ENCODE measurements around the gene FGD5. TPM values are rescaled to one million over a fixed set of nuclear protein-coding genes. Genes with fewer than 3 reads are reported as not detected.

Gene FGD5
- total and polyA plus RNA-seq, 2 donors from 2014 or later, result 18.7 to 40.1 TPM

DNA sequence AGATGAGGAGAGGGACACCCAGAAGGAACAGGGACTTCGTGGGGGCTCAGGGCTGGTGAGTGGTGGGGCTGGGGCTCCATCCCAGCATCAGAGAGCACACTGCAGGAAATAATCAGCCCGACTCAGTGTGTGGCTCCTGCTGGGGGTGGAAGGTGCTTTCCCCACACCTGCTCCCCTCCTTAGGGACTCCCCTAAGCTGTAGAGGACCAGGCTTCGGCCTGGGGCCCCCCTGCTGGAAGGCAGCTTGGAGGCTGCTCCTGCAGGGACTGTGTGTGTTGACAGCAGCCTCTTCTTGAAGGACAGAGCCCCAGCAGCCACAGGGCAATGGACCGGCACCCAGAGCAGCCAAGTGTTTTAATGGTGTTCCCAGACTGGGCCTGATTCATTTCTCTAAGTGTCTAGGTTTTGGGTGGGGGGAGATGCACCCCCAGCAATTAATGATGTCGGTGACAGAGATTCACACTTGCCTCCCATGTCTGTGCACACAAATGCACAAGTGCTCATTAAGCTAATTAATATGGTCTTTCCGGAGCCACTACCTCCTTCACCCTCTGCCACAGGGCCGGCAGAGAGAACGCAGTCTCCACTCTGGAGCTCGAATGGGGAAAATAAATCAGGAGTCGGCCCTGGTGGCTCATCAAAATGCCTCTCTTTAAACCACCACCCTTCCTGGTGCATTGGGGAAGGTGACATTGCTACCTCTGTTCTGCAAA is 16.9 kb upstream of the FGD5 start:
- Histone ChIP-seq H3K36me3 (ENCODE audit: control insufficient read depth in 2 of 3, insufficient read depth in 3 of 3, low read length in 3 of 3) (no peaks in the 10 kb centered on the region), H3K9me3 (ENCODE audit: control insufficient read depth in 2 of 3, insufficient read depth in 1 of 3, low read length in 3 of 3) (no peaks in the 10 kb centered on the region), H3K27ac (ENCODE audit: low read depth in 2 of 2, low read length in 2 of 2) (peak overlapping the region; percentile 73 to 78), H3K4me3 (ENCODE audit: low read length in 3 of 3) (no peak overlapping the region), H3K4me1 (ENCODE audit: control insufficient read depth in 2 of 3, insufficient read depth in 2 of 3, low read depth in 1 of 3, low read length in 3 of 3) (peaks cover 0 to 37% (median 28%) of the 10 kb centered on the region in 3 donors), H3K9ac (ENCODE audit: low read length in 3 of 3) (peak overlapping the region in 1 of 3 donors; percentile 20), H3K27me3 (ENCODE audit: control insufficient read depth, insufficient read depth, low read length) (no peaks in the 10 kb centered on the region)
- TF ChIP-seq, protein P1, sequence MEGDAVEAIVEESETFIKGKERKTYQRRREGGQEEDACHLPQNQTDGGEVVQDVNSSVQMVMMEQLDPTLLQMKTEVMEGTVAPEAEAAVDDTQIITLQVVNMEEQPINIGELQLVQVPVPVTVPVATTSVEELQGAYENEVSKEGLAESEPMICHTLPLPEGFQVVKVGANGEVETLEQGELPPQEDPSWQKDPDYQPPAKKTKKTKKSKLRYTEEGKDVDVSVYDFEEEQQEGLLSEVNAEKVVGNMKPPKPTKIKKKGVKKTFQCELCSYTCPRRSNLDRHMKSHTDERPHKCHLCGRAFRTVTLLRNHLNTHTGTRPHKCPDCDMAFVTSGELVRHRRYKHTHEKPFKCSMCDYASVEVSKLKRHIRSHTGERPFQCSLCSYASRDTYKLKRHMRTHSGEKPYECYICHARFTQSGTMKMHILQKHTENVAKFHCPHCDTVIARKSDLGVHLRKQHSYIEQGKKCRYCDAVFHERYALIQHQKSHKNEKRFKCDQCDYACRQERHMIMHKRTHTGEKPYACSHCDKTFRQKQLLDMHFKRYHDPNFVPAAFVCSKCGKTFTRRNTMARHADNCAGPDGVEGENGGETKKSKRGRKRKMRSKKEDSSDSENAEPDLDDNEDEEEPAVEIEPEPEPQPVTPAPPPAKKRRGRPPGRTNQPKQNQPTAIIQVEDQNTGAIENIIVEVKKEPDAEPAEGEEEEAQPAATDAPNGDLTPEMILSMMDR (IDR thresholded peaks at IDR 0.05; ENCODE audit: borderline replicate concordance, extremely low read depth, insufficient read depth), result no peak
- DNase-seq (peak in 1 of 5 donors; percentile 39), FAIRE-seq (no peak)
- intact Hi-C loops (cut with DNase I), result no loop called here

DNA sequence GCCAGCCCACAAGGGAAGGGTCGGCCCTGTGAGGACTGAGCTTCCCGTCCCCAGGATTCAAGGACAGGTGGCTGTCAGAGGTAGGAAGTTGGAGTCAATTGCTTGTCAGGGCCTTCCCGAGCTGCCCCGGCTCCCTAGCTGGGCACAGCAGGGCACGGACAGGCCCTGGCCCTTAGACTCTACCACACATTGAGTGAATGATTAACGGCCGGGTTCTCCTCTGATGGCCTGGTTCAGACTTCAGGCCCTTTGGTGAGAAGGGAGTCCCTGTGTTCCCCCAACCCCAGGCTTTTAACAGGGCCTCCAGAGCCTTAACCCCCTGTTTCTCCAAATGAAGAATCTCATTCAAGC is 16.4 kb upstream of the FGD5 start:
- H3K27ac ChIP-seq (ENCODE audit: low read depth in 2 of 2, low read length in 2 of 2), result peak overlapping the region; percentile 82 to 84
- H3K9ac ChIP-seq (ENCODE audit: low read length in 3 of 3), result peak overlapping the region in 1 of 3 donors; percentile 20
- intact Hi-C loops (cut with DNase I), result no loop called here
- H3K36me3 ChIP-seq (ENCODE audit: control insufficient read depth in 2 of 3, insufficient read depth in 3 of 3, low read length in 3 of 3), result no peaks in the 10 kb centered on the region
- H3K27me3 ChIP-seq (ENCODE audit: control insufficient read depth, insufficient read depth, low read length), result no peaks in the 10 kb centered on the region
- peaks cover 0 to 37% (median 28%) of the 10 kb centered on the region in 3 donors for H3K4me1 ChIP-seq (ENCODE audit: control insufficient read depth in 2 of 3, insufficient read depth in 2 of 3, low read depth in 1 of 3, low read length in 3 of 3)
- no peak overlapping the region for H3K4me3 ChIP-seq (ENCODE audit: low read length in 3 of 3)
- TF ChIP-seq, protein P1 (IDR thresholded peaks at IDR 0.05; ENCODE audit: borderline replicate concordance, extremely low read depth, insufficient read depth), result no peak
- peak in 2 of 5 donors; percentile 32 to 51 for DNase-seq
- no peaks in the 10 kb centered on the region for H3K9me3 ChIP-seq (ENCODE audit: control insufficient read depth in 2 of 3, insufficient read depth in 1 of 3, low read length in 3 of 3)
- no peak for FAIRE-seq

DNA sequence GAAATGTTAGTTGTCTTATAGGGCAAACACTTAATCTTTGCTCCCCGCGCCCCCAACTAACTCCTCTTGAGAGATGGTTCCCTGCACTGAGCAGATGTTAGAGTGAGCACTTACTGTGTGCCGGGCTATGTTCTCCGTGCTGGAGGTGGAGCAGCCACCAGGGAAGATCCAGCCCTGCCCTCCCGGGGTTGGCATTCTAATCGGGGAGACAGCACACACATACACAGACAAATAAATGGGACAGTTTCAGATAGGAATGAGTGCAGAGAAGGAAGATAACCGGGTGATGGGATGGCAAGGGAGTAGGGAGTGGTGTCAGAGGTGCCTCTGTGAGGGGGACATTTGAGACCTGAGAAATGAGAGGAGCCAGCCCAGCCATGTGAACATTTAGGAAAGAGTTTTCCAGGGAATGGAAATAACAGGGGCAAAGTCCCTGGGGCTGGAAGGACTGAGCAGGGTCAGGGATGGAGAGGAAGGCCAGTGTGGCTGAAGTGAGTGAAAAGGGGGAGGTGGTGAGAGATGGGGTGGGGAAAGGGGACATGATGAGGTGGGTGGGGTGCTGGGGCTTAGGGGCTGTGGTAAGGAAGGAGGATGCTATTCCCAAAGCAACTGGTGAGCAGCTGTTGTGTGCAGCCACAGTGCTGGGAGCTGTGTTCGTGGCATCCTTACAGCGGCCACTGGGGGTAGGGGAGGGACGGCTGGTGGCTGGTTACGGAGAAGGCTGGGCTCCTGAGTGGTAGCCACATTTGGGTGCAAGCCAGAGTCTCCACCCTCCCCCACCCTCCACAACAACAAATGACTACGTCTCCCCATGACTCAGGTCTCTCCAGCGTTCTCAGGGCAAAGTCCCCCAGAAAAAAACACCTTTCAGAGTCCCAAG is 15.4 kb upstream of the FGD5 start:
- H3K36me3 ChIP-seq (ENCODE audit: control insufficient read depth in 2 of 3, insufficient read depth in 3 of 3, low read length in 3 of 3), result no peaks in the 10 kb centered on the region
- peak in 1 of 5 donors; percentile 17 for DNase-seq
- peaks cover 0 to 37% (median 28%) of the 10 kb centered on the region in 3 donors for H3K4me1 ChIP-seq (ENCODE audit: control insufficient read depth in 2 of 3, insufficient read depth in 2 of 3, low read depth in 1 of 3, low read length in 3 of 3)
- no peak for FAIRE-seq
- no peaks in the 10 kb centered on the region for H3K9me3 ChIP-seq (ENCODE audit: control insufficient read depth in 2 of 3, insufficient read depth in 1 of 3, low read length in 3 of 3)
- peak overlapping the region in 1 of 3 donors; percentile 30 for H3K9ac ChIP-seq (ENCODE audit: low read length in 3 of 3)
- H3K4me3 ChIP-seq (ENCODE audit: low read length in 3 of 3), result no peak overlapping the region
- H3K27me3 ChIP-seq (ENCODE audit: control insufficient read depth, insufficient read depth, low read length), result no peaks in the 10 kb centered on the region
- H3K27ac ChIP-seq (ENCODE audit: low read depth in 2 of 2, low read length in 2 of 2), result peak overlapping the region; percentile 82 to 84
- TF ChIP-seq, protein P1 (IDR thresholded peaks at IDR 0.05; ENCODE audit: borderline replicate concordance, extremely low read depth, insufficient read depth), result no peak
- intact Hi-C loops (cut with DNase I), result no loop called here

Measured in kidney (tissue), 14 donors.